ENCODE data around the gene PLIN1. TPM values are rescaled to one million over a fixed set of nuclear protein-coding genes. Genes with fewer than 3 reads are reported as not detected.

The PLIN1 gene
- total and polyA plus RNA-seq, 2 experiments from 2014 or later: 0.21 to 0.90 TPM

GRCh38 chr15:89649716-89650115, 29.5 kb downstream of the PLIN1 start:
- H3K27ac ChIP-seq (ENCODE audit: low read depth): no peak overlapping the region
- Mint-ChIP-seq H3K27me3 (ENCODE audit: insufficient read depth, low read depth, poor library complexity) (peaks cover 6% of the 10 kb centered on the region), H3K4me1 (peaks cover 6% of the 10 kb centered on the region), H3K27ac (no peak overlapping the region), H3K36me3 (ENCODE audit: low read depth) (peaks cover 29% of the 10 kb centered on the region), H3K4me3 (no peak overlapping the region), H3K9me3 (no peaks in the 10 kb centered on the region)
- H4K20me1 ChIP-seq (replicated peaks; ENCODE audit: insufficient read depth): peaks cover 4% of the 10 kb centered on the region; the same call in 1 of the 2 replicates
- H3K4me3 ChIP-seq: no peak overlapping the region
- H3K4me1 ChIP-seq (ENCODE audit: insufficient read depth): peaks cover 5% of the 10 kb centered on the region; the same call in 1 of the 2 replicates
- 0 out of 2 replicates have a peak, but pooled peaks cover 4% of the 10 kb centered on the region for H3K27me3 ChIP-seq (ENCODE audit: insufficient read depth)
- H3K4me2 ChIP-seq: no peak overlapping the region
- no peaks in the 10 kb centered on the region for H3F3A ChIP-seq (replicated peaks; ENCODE audit: low read depth)
- ATAC-seq (no peak), DNase-seq (ENCODE audit: low spot score) (no peak)
- no peaks in the 10 kb centered on the region for H3K36me3 ChIP-seq (ENCODE audit: insufficient read depth)
- H3K9me2 ChIP-seq (ENCODE audit: insufficient read depth): peaks cover 2% of the 10 kb centered on the region; the same call in 1 of the 2 replicates
- H3K79me2 ChIP-seq (replicated peaks; ENCODE audit: insufficient read depth): peaks cover 15% of the 10 kb centered on the region
- no peak for TF ChIP-seq JUNB (IDR thresholded peaks at IDR 0.05; ENCODE audit: unreplicated experiment)
- no peak for TF ChIP-seq ZNF114 (CRISPR knock-in tag; IDR thresholded peaks at IDR 0.05)
- TF ChIP-seq EZH2 (IDR thresholded peaks at IDR 0.05; ENCODE audit: low read depth, unreplicated experiment): no peak
- TF ChIP-seq POLR2AphosphoS5 (IDR thresholded peaks at IDR 0.05; ENCODE audit: low read depth): no peak
- no peak for TF ChIP-seq ZNF462 (CRISPR knock-in tag; IDR thresholded peaks at IDR 0.05)
- TF ChIP-seq CREB1 (CRISPR knock-in tag; IDR thresholded peaks at IDR 0.05; ENCODE audit: low read depth): no peak
- TF ChIP-seq, protein P1, sequence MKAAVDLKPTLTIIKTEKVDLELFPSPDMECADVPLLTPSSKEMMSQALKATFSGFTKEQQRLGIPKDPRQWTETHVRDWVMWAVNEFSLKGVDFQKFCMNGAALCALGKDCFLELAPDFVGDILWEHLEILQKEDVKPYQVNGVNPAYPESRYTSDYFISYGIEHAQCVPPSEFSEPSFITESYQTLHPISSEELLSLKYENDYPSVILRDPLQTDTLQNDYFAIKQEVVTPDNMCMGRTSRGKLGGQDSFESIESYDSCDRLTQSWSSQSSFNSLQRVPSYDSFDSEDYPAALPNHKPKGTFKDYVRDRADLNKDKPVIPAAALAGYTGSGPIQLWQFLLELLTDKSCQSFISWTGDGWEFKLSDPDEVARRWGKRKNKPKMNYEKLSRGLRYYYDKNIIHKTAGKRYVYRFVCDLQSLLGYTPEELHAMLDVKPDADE (IDR thresholded peaks at IDR 0.05): no peak
- no peak for TF ChIP-seq EZH2phosphoT487 (IDR thresholded peaks at IDR 0.05; ENCODE audit: unreplicated experiment)
- TF ChIP-seq ZNF331 (CRISPR knock-in tag; IDR thresholded peaks at IDR 0.05; ENCODE audit: low read depth): no peak
- TF ChIP-seq, protein P2, sequence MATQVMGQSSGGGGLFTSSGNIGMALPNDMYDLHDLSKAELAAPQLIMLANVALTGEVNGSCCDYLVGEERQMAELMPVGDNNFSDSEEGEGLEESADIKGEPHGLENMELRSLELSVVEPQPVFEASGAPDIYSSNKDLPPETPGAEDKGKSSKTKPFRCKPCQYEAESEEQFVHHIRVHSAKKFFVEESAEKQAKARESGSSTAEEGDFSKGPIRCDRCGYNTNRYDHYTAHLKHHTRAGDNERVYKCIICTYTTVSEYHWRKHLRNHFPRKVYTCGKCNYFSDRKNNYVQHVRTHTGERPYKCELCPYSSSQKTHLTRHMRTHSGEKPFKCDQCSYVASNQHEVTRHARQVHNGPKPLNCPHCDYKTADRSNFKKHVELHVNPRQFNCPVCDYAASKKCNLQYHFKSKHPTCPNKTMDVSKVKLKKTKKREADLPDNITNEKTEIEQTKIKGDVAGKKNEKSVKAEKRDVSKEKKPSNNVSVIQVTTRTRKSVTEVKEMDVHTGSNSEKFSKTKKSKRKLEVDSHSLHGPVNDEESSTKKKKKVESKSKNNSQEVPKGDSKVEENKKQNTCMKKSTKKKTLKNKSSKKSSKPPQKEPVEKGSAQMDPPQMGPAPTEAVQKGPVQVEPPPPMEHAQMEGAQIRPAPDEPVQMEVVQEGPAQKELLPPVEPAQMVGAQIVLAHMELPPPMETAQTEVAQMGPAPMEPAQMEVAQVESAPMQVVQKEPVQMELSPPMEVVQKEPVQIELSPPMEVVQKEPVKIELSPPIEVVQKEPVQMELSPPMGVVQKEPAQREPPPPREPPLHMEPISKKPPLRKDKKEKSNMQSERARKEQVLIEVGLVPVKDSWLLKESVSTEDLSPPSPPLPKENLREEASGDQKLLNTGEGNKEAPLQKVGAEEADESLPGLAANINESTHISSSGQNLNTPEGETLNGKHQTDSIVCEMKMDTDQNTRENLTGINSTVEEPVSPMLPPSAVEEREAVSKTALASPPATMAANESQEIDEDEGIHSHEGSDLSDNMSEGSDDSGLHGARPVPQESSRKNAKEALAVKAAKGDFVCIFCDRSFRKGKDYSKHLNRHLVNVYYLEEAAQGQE (IDR thresholded peaks at IDR 0.05; ENCODE audit: unreplicated experiment): no peak
- TF ChIP-seq NANOG (IDR thresholded peaks at IDR 0.05; ENCODE audit: borderline replicate concordance): no peak
- TF ChIP-seq CTCF (conservative IDR thresholded peaks at IDR 0.05; ENCODE audit: low read depth in 2 of 2): no peak
- no peak for TF ChIP-seq STAT1 (IDR thresholded peaks at IDR 0.05; ENCODE audit: unreplicated experiment)
- H2AFZ ChIP-seq: no peak overlapping the region

Data from GM23338 (cell line).